ENCODE data around the gene ALDH18A1.

Gene ALDH18A1

GRCh38 chr10:95573964-95574604 lies 82.4 kb downstream of the ALDH18A1 start:
- DNase-seq (ENCODE audit: insufficient read length, low spot score) (no peak), FAIRE-seq (no peak)
- TF ChIP-seq CTCF (IDR thresholded peaks at IDR 0.05; ENCODE audit: insufficient read depth, missing control alignments) = no peak

GRCh38 chr10:95573527-95573926 lies 83.0 kb downstream of the ALDH18A1 start:
- DNase-seq (ENCODE audit: insufficient read length, low spot score) = no peak
- TF ChIP-seq CTCF (IDR thresholded peaks at IDR 0.05; ENCODE audit: insufficient read depth, missing control alignments) = no peak
- FAIRE-seq = no peak

GRCh38 chr10:95572131-95572820 lies 84.2 kb downstream of the ALDH18A1 start:
- no peak for FAIRE-seq
- no peak for TF ChIP-seq CTCF (IDR thresholded peaks at IDR 0.05; ENCODE audit: insufficient read depth, missing control alignments)
- DNase-seq (ENCODE audit: insufficient read length, low spot score) = no peak

GRCh38 chr10:95571390-95571789 lies 85.1 kb downstream of the ALDH18A1 start:
- FAIRE-seq (no peak), DNase-seq (ENCODE audit: insufficient read length, low spot score) (no peak)
- TF ChIP-seq CTCF (IDR thresholded peaks at IDR 0.05; ENCODE audit: insufficient read depth, missing control alignments) = no peak

- DNase-seq (ENCODE audit: insufficient read length, low spot score) = no peak
- no peak for FAIRE-seq
- TF ChIP-seq CTCF (IDR thresholded peaks at IDR 0.05; ENCODE audit: insufficient read depth, missing control alignments) = no peak
These were observed 87.1 kb downstream of the ALDH18A1 start for GRCh38 chr10:95569368-95569767.

- FAIRE-seq (no peak), DNase-seq (ENCODE audit: insufficient read length, low spot score) (no peak)
- no peak for TF ChIP-seq CTCF (IDR thresholded peaks at IDR 0.05; ENCODE audit: insufficient read depth, missing control alignments)
These were observed 88.4 kb downstream of the ALDH18A1 start for GRCh38 chr10:95567903-95568630.

All from D721Med (cell line).